ENCODE results near the gene CARD8. TPM values are rescaled to one million over a fixed set of nuclear protein-coding genes. Genes with fewer than 3 reads are reported as not detected.
A peak's percentile ranks its signal among the peaks of the same experiment; 100 is the strongest.

The CARD8 gene
- total and polyA plus RNA-seq, 8 donors, result 8.6 to 26.0 (median 16.8) TPM

DNA sequence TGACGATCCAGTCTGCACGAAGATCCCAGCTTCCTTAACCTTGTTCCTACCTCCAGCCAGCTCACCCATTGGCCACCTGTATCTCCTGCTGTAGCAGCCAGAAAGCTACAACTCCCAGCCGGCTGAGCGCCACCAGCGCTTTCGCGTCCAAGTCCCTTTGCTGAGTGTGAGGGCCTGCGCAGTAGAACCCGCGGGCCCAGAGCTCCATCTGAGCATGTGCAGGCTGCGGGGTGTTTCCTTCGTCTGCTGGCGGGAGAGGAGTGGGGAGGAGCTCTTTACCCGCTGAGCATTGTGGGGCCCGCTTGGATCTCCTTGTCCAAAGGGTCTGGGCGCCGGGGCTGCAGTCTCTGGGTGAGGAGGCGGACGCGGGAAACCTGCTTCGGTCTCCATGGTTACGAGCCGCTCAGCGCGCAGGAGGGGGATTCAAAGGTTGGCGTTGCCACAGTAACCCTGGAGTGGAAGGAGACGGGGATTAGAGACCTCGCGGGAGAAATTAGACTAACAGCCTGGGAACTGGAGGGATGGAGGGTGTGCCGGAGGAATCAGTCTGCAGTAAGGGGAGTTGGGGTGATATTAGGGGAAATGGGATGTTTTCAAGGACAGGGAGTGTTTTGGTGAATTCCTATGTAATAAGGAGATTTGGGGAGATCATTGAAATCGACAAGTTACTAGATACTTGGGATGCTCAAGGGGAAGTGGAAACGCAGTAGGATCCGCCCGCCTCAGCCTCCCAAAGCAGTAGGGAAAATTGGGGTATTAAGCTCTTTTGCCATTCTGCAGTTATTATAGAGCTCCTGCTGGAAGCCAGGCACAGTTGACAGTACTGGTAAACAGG, 51.7 kb downstream of the CARD8 start:
- TF ChIP-seq, protein P1, sequence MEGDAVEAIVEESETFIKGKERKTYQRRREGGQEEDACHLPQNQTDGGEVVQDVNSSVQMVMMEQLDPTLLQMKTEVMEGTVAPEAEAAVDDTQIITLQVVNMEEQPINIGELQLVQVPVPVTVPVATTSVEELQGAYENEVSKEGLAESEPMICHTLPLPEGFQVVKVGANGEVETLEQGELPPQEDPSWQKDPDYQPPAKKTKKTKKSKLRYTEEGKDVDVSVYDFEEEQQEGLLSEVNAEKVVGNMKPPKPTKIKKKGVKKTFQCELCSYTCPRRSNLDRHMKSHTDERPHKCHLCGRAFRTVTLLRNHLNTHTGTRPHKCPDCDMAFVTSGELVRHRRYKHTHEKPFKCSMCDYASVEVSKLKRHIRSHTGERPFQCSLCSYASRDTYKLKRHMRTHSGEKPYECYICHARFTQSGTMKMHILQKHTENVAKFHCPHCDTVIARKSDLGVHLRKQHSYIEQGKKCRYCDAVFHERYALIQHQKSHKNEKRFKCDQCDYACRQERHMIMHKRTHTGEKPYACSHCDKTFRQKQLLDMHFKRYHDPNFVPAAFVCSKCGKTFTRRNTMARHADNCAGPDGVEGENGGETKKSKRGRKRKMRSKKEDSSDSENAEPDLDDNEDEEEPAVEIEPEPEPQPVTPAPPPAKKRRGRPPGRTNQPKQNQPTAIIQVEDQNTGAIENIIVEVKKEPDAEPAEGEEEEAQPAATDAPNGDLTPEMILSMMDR (IDR thresholded peaks at IDR 0.05), result no peak
- peak; percentile 90 for FAIRE-seq

DNA sequence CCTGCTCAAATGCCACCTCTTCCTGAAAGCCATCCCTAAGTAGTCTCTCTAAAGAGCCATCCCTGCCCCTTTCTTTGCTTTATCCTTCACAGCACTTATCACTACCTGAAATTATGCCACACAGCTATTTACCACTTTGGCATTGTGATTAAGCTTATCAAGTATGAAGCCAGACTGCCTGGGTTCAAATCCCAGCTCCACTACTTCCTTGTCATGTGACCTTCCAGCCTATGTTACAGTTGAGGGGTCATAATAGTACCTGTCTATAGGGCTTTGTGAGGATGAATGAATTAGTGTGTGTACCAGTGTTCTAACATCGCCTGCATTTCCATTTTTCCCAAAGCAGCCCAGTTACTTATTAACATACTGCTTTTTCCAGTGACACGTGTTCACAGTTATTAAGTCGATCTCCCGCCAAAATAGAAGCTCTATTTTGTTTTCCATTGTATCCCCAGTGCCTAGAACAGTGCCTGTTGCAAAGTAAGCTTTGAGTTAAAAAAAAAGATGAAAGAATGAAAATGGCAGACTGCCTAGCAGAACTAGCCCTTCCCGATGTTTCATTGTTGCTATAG, 52.4 kb downstream of the CARD8 start:
- peak overlapping the region; percentile 37 to 74 (median 60) for H3K27ac ChIP-seq
- no peaks in the 10 kb centered on the region for H3K9me3 ChIP-seq
- peak in 2 of 4 donors; percentile 4 to 9 for ATAC-seq
- WGBS, 2 donors, result 1 to 2% methylated on average over 5 of the region's 5 CpGs
- H3K4me1 ChIP-seq, result peaks cover 0 to 14% (median 0%) of the 10 kb centered on the region in 3 donors
- H3K4me3 ChIP-seq, result peak overlapping the region; percentile 45 to 75 (median 60)
- intact Hi-C loops (cut with DNase I), result no loop called here
- no peaks in the 10 kb centered on the region for H3K27me3 ChIP-seq
- no peaks in the 10 kb centered on the region for H3K36me3 ChIP-seq
- TF ChIP-seq, protein P1 (IDR thresholded peaks at IDR 0.05), result no peak
- no peak for FAIRE-seq
- DNase-seq, result no peak

More for the DNA sequence above, 51.7 kb downstream of the CARD8 start:
- DNase-seq, result peak; percentile 89 to 99 (median 96)
- 0 to 1% methylated on average over 34 of the region's 34 CpGs for WGBS, 2 donors
- Histone ChIP-seq H3K36me3 (no peaks in the 10 kb centered on the region), H3K4me1 (peaks cover 0 to 14% (median 0%) of the 10 kb centered on the region in 3 donors), H3K27ac (peak overlapping the region; percentile 37 to 74 (median 60)), H3K4me3 (peak overlapping the region; percentile 45 to 75 (median 60)), H3K9me3 (no peaks in the 10 kb centered on the region), H3K27me3 (no peaks in the 10 kb centered on the region)
- peak; percentile 98 to 99 (median 99) for ATAC-seq
- intact Hi-C loops (cut with DNase I), result no loop called here

DNA sequence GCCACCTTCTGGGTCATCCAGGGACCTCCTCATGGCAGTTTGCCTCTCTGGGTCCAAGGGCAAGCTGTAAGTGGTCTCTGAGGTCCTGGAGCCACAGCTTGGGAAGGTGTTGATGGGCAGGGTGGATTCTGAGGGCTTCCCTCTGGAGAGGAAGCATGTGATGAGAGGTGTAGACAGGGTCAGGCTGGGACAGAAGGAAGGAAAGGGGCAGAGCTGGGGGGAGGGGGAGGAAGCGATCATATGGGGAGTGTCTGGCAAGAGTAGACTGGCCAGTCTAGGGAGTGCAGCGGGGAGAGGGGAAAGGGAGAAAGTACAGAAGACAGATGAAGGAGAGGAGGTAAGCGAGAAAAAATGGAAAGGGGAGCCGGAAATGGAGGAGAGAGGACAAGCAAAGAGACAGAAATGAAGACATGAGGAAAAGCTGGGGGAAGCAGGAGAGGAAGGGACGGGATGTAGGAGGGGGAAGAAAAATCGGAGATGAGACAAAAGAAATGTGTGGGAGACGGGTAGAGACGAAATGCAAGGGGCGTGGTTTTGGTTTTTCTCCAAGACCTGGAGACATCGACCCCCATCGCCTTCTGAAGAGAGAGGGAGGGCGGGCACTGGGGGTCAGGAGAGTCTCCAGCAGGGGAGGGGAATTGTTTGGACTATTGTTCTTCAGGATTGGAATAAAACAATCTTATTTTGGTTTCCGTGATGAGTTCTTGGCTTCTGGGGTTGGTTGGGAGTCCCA, 58.6 kb downstream of the CARD8 start:
- WGBS, 2 donors, result 63 to 72% methylated on average over 13 of the region's 13 CpGs
- ATAC-seq (peak in 1 of 4 donors; percentile 34), FAIRE-seq (no peak), DNase-seq (no peak)
- TF ChIP-seq, protein P1 (IDR thresholded peaks at IDR 0.05), result no peak
- no peak overlapping the region for H3K4me3 ChIP-seq
- H3K36me3 ChIP-seq, result no peaks in the 10 kb centered on the region
- H3K27ac ChIP-seq, result no peak overlapping the region
- no peaks in the 10 kb centered on the region for H3K9me3 ChIP-seq
- intact Hi-C loops (cut with DNase I), result no loop called here
- H3K4me1 ChIP-seq, result no peaks in the 10 kb centered on the region
- H3K27me3 ChIP-seq, result no peaks in the 10 kb centered on the region

DNA sequence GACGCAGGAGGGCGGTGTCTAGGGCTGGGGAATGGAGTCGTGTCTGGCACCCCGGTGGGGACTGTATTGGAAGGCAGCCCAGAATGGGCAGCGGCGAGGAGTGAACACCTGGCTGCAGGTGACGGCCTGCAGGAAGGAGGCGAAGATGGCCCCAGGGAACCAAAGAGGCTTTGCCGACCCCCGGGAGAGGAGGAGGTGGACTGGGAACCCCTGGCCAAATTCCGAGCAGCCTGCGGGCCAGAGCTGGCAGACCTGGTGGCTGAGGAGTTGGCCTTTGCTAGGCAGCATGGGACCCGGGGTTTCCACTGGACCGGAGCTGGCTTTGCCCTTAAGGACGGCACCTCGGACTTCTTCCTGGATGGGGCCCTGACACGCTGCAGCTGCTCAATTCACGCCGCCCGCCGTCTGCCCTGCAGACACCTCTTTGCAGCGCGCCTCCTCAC, 59.4 kb downstream of the CARD8 start:
- Histone ChIP-seq H3K27ac (no peak overlapping the region), H3K36me3 (no peaks in the 10 kb centered on the region), H3K9me3 (no peaks in the 10 kb centered on the region), H3K27me3 (no peaks in the 10 kb centered on the region), H3K4me3 (no peak overlapping the region), H3K4me1 (no peaks in the 10 kb centered on the region)
- ATAC-seq (peak in 2 of 4 donors; percentile 18 to 32), FAIRE-seq (no peak), DNase-seq (peak in 1 of 6 donors; percentile 61)
- WGBS, 2 donors, result 63 to 70% methylated on average over 23 of the region's 23 CpGs
- intact Hi-C loops (cut with DNase I), result no loop called here
- TF ChIP-seq, protein P1 (IDR thresholded peaks at IDR 0.05), result no peak
